GM12878 (cell line): ENCODE data around the gene LDLR. TPM values are rescaled to one million over a fixed set of nuclear protein-coding genes. Genes with fewer than 3 reads are reported as not detected.

Experiments
- ATAC-seq: fragments of 200-7000 bp; cut with Tn5 transposase; 3 replicates; pipeline ENCODE4 v1.9.1; 2020; ENCODE audit warnings: mild to moderate bottlenecking, moderate library complexity
- BruUV-seq: library from RNA; stranded (reverse); fragments of 400-500 nt; replicated peaks from 2 replicates; lab custom pipeline; 2021; lab: Mats Ljungman, UMichigan
- CTCF ChIA-PET: fragments of 300-600 bp; sonication (Branson Sonifier 250); formaldehyde crosslinking; extraction: SDS; loops from one replicate; lab custom pipeline; 2021; ENCODE audit warnings: inconsistent platforms; lab: Yijun Ruan, JAX
- POLR2A ChIA-PET: fragments of 350-600 bp; formaldehyde crosslinking; extraction: SDS; loops from one replicate; lab custom pipeline; 2021; ENCODE audit warnings: inconsistent platforms; lab: Charles Lee
- RAD21 ChIA-PET: fragments of 300-600 bp; sonication (Branson Sonifier 250); formaldehyde crosslinking; loops from one replicate; lab custom pipeline; 2023; ENCODE audit warnings: antibody characterized with exemption; ENCODE audit not compliant: unreplicated experiment; lab: Charles Lee
- SMC1A ChIA-PET: fragments of 300-600 bp; sonication (Branson Sonifier 250); formaldehyde crosslinking; loops from one replicate; lab custom pipeline; 2023; ENCODE audit not compliant: unreplicated experiment, uncharacterized antibody; lab: Charles Lee
- DNase-seq: peaks from one replicate; pipeline ENCODE4 v3.0.0-alpha.2; 2011; ENCODE audit warnings: low read depth, low spot score
- FAIRE-seq: peaks from 3 replicates; lab custom pipeline; 2011; peaks lifted over from hg19 to GRCh38; lab: Jason Lieb, UNC
- H2AFZ ChIP-seq: 2 replicates; pipeline ENCODE4 v1.6.0; 2011; ENCODE audit warnings: low read depth, low read length, control low read depth; ENCODE audit not compliant: control insufficient read depth
- H3K27ac ChIP-seq: 2 replicates; pipeline ENCODE4 v1.5.1; 2011; ENCODE audit warnings: control low read depth; ENCODE audit not compliant: control insufficient read depth, insufficient read depth
- H3K27me3 ChIP-seq, 2 experiments: replicated peaks in 1 of 2; 2 replicates each; pipeline versions ENCODE4 v1.6.0 to v1.6.1; 2011; ENCODE audit warnings: low read length in 1 of 2; ENCODE audit not compliant: control insufficient read depth in 2 of 2, insufficient read depth in 2 of 2
- H3K36me3 ChIP-seq, 2 experiments: 2 replicates each; pipeline ENCODE4 v1.5.1; 2011; ENCODE audit warnings: low read length in 1 of 2; ENCODE audit not compliant: control insufficient read depth in 2 of 2, insufficient read depth in 2 of 2
- H3K4me1 ChIP-seq: 2 replicates; pipeline ENCODE4 v1.6.1; 2011; ENCODE audit warnings: mild to moderate bottlenecking, low read length, moderate library complexity, mixed read lengths; ENCODE audit not compliant: control insufficient read depth, insufficient read depth
- H3K4me2 ChIP-seq: 2 replicates; pipeline ENCODE4 v1.6.0; 2011; ENCODE audit warnings: control low read depth; ENCODE audit not compliant: control insufficient read depth, insufficient read depth
- H3K4me3 ChIP-seq: fragments of 200-600 bp; sonication (generic); 2 replicates; pipeline ENCODE4 v1.5.1; 2016
- H3K79me2 ChIP-seq: 2 replicates; pipeline ENCODE4 v1.6.0; 2011; ENCODE audit warnings: low read length; ENCODE audit not compliant: control insufficient read depth, insufficient read depth
- H3K9ac ChIP-seq: 2 replicates; pipeline ENCODE4 v1.8.0; 2011; ENCODE audit warnings: low read length, control low read depth, mixed read lengths; ENCODE audit not compliant: control insufficient read depth, insufficient read depth
- H3K9me3 ChIP-seq: replicated peaks from 3 replicates; pipeline ENCODE4 v1.5.1; 2011; ENCODE audit warnings: mild to moderate bottlenecking, low read length; ENCODE audit not compliant: control insufficient read depth, insufficient read depth
- H4K20me1 ChIP-seq: 2 replicates; pipeline ENCODE4 v1.6.0; 2011; ENCODE audit not compliant: control insufficient read depth, insufficient read depth
- BRCA1 ChIP-seq: IDR thresholded peaks from 2 replicates; pipeline ENCODE4 v1.6.1; 2011; ENCODE audit warnings: low read depth, low read length, improper control_type of control experiment
- CBX5 ChIP-seq: sonication (generic); IDR thresholded peaks from 2 replicates; pipeline ENCODE4 v1.6.1; 2016; ENCODE audit warnings: low read depth, moderate library complexity, mild to moderate bottlenecking, inconsistent platforms
- CHD1 ChIP-seq: IDR thresholded peaks from 2 replicates; pipeline ENCODE4 v1.6.1; 2012; ENCODE audit warnings: low read depth, low read length, improper control_type of control experiment
- EED ChIP-seq: sonication (generic); IDR thresholded peaks from 2 replicates; pipeline ENCODE4 v1.6.1; 2016; ENCODE audit warnings: antibody characterized with exemption, low read depth
- FOS ChIP-seq: IDR thresholded peaks from 3 replicates; pipeline ENCODE4 v1.6.1; 2011; ENCODE audit warnings: borderline replicate concordance; ENCODE audit not compliant: insufficient read length; ENCODE audit errors: extremely low read depth
- HCFC1 ChIP-seq: fragments of 150-350 bp; IDR thresholded peaks from 2 replicates; pipeline ENCODE4 v1.6.1; 2014; ENCODE audit warnings: low read length
- HDAC6 ChIP-seq: fragments of 200-600 bp; sonication (generic); IDR thresholded peaks from one replicate; pipeline ENCODE4 v1.8.0; 2017; ENCODE audit warnings: antibody characterized with exemption; ENCODE audit not compliant: unreplicated experiment
- HDGF ChIP-seq: fragments of 450-650 bp; IDR thresholded peaks from 2 replicates; pipeline ENCODE4 v1.6.1; 2016; ENCODE audit warnings: antibody characterized with exemption
- KAT2A ChIP-seq: conservative IDR thresholded peaks from 2 replicates; pipeline ENCODE4 v1.6.1; 2011; ENCODE audit warnings: low read depth, low read length; ENCODE audit not compliant: control insufficient read depth
- KLF5 ChIP-seq: fragments of 450-650 bp; IDR thresholded peaks from 2 replicates; pipeline ENCODE4 v1.6.1; 2014; ENCODE audit warnings: mild to moderate bottlenecking; ENCODE audit not compliant: partially characterized antibody
- ZBTB33 ChIP-seq: fragments of 450-650 bp; IDR thresholded peaks from 2 replicates; pipeline ENCODE4 v1.6.1; 2017; ENCODE audit warnings: mild to moderate bottlenecking
- ZNF622 ChIP-seq: fragments of 450-650 bp; IDR thresholded peaks from 2 replicates; pipeline ENCODE4 v1.6.1; 2017; ENCODE audit warnings: mild to moderate bottlenecking, inconsistent platforms
- WGBS: methylation state at CpG from one replicate; pipeline ENCODE4 v1.1.6; 2016; ENCODE audit warnings: low lambda C conversion rate; ENCODE audit not compliant: insufficient replicate concordance, insufficient coverage; ENCODE audit errors: missing lambda C conversion rate; 5-methylcytosine and 5-hydroxymethylcytosine counted together
- in situ Hi-C: fragments of 300-500 bp; cut with MboI; formaldehyde crosslinking; loops from 9 replicates; pipeline ENCODE4 v1.14.3; 2018; ENCODE audit warnings: mixed read lengths
- intact Hi-C: fragments of 100-400 bp; cut with micrococcal nuclease; formaldehyde crosslinking; loops from one replicate; pipeline ENCODE4 v1.14.2; 2022; ENCODE audit not compliant: unreplicated experiment
- polyA plus RNA-seq, 11 experiments: library from polyadenylated mRNA; depleted of rRNA in 4 of 11; unstranded in 6 of 11; stranded (reverse) in 5 of 11; fragments of >200 nt; fragmentation: Nextera tagmentation in 4 of 11; fragmentation: Illumina TruSeq in 1 of 11; extraction: Ambion mirVana in 4 of 11; extraction: Trizol in 1 of 11; gene quantifications; 1 replicate in 1 of 11; 2 replicates in 10 of 11; pipeline versions ENCODE4 v1.2.1 to v1.2.3, GENCODE V29; 2011 to 2016; ENCODE audit warnings: inconsistent platforms in 2 of 11, missing spikeins in 2 of 11, low read depth in 1 of 11
- total RNA-seq, 4 experiments: library from RNA; depleted of rRNA in 3 of 4; stranded (reverse); fragments of >200 nt in 3 of 4; fragmentation: Illumina TruSeq in 1 of 4; extraction: Trizol in 1 of 4; gene quantifications; 2 replicates each; pipeline versions ENCODE4 v1.2.1 to v1.2.3, GENCODE V29; 2013 to 2021
- TF ChIP-seq, protein P1 (sequence below): IDR thresholded peaks from 2 replicates; pipeline ENCODE4 v1.6.1; 2012; ENCODE audit warnings: low read depth, low read length, improper control_type of control experiment
- TF ChIP-seq, protein P2 (sequence below): fragments of 150-350 bp; IDR thresholded peaks from 2 replicates; pipeline ENCODE4 v1.6.1; 2014; ENCODE audit warnings: mild to moderate bottlenecking, low read depth, low read length

LDLR gene
- total and polyA plus RNA-seq, 10 of the 15 experiments (the other 5 are each of a cell fraction or from before 2014, with no cell fraction given), result 11.3 to 59.2 (median 27.3) TPM

- Histone ChIP-seq H3K79me2 (no peaks in the 10 kb centered on the region; the same call in 1 of the 2 replicates), H3K9me3 (no peaks in the 10 kb centered on the region), H3K36me3 (peaks cover 11 to 13% of the 10 kb centered on the region in 2 experiments), H3K4me2 (no peak overlapping the region), H3K27me3 (no peaks in the 10 kb centered on the region), H3K9ac (no peak overlapping the region), H3K4me3 (no peak overlapping the region), H3K27ac (peak overlapping the region; percentile 31), H2AFZ (no peak overlapping the region), H3K4me1 (peaks cover 62% of the 10 kb centered on the region), H4K20me1 (no peaks in the 10 kb centered on the region)
- CTCF ChIA-PET, result interaction anchor here (0.8 to 2.7 kb wide), 2 partner anchors 12 to 111 kb away, joined by 3 to 15 read pairs; no protein-coding TSS in a partner anchor
- SMC1A ChIA-PET, result no interaction called here
- RAD21 ChIA-PET, result no interaction called here
- intact Hi-C loops (no loop called here), in situ Hi-C loops (no loop called here)
- no TSS peak for BruUV-seq
- POLR2A ChIA-PET, result interaction anchor here (0.5 to 1.0 kb wide), 3 partner anchors 82 to 539 kb away, joined by 3 to 6 read pairs (median 3); no protein-coding TSS in a partner anchor
- WGBS, result 97% methylated on average over 4 of the region's 4 CpGs
- TF ChIP-seq HCFC1 (no peak), CHD1 (no peak), CBX5 (no peak), KLF5 (no peak), ZBTB33 (no peak), ZNF622 (no peak), KAT2A (no peak), FOS (no peak), EED (no peak), BRCA1 (no peak), HDGF (no peak), HDAC6 (no peak)
- TF ChIP-seq, protein P1, sequence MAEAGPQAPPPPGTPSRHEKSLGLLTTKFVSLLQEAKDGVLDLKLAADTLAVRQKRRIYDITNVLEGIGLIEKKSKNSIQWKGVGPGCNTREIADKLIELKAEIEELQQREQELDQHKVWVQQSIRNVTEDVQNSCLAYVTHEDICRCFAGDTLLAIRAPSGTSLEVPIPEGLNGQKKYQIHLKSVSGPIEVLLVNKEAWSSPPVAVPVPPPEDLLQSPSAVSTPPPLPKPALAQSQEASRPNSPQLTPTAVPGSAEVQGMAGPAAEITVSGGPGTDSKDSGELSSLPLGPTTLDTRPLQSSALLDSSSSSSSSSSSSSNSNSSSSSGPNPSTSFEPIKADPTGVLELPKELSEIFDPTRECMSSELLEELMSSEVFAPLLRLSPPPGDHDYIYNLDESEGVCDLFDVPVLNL, result no peak
- TF ChIP-seq, protein P2, sequence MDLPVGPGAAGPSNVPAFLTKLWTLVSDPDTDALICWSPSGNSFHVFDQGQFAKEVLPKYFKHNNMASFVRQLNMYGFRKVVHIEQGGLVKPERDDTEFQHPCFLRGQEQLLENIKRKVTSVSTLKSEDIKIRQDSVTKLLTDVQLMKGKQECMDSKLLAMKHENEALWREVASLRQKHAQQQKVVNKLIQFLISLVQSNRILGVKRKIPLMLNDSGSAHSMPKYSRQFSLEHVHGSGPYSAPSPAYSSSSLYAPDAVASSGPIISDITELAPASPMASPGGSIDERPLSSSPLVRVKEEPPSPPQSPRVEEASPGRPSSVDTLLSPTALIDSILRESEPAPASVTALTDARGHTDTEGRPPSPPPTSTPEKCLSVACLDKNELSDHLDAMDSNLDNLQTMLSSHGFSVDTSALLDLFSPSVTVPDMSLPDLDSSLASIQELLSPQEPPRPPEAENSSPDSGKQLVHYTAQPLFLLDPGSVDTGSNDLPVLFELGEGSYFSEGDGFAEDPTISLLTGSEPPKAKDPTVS, result no peak
- ATAC-seq (no peak), DNase-seq (no peak), FAIRE-seq (no peak)
Measured at GRCh38 chr19:11047866-11048265, 41.4 kb upstream of the LDLR start.
